Measurements from ENCODE around the gene PSMC5.
"Not testable (repeated sequence)": the region's sequence is repeated elsewhere in the genome, so short reads cannot be mapped to it uniquely, and the experiment has no call there.

The PSMC5 gene

GRCh38 chr17:63827002-63827800, at the start of gene PSMC5, which contains the start of gene FTSJ3:
PSMC5 (plus strand) TSS chr17:63827431; CDS start chr17:63827491, 60 bp downstream.
FTSJ3 (minus strand) TSS chr17:63827663; CDS start chr17:63826902, 761 bp downstream.
- DNase-seq = peak; percentile 94

DNA sequence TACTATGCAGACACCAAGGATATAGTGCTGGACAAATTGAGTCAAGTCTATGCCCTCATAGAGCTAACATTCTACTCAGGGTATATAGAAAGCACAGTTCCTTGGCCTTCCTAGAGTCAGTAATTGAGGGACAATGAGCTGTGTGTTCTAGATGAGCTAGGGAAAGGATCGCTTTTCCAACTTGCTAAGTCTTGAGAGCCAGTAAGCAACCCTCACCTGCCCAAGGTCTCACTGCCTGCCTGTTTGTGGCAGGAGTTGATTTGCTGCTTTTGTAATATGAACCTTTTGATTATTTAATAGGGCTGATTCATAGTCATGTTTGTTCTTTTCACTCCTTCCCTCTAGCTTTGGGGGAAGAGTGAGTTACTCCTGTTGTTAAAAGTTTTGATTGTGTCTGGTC, 46.7 kb upstream of the PSMC5 start:
- no peak for DNase-seq

- DNase-seq = no peak
Measured at GRCh38 chr17:63780928-63781327, 46.3 kb upstream of the PSMC5 start.

GRCh38 chr17:63783522-63783921, 43.7 kb upstream of the PSMC5 start:
- DNase-seq = no peak

GRCh38 chr17:63785556-63785955, 41.7 kb upstream of the PSMC5 start:
- no peak for DNase-seq

DNA sequence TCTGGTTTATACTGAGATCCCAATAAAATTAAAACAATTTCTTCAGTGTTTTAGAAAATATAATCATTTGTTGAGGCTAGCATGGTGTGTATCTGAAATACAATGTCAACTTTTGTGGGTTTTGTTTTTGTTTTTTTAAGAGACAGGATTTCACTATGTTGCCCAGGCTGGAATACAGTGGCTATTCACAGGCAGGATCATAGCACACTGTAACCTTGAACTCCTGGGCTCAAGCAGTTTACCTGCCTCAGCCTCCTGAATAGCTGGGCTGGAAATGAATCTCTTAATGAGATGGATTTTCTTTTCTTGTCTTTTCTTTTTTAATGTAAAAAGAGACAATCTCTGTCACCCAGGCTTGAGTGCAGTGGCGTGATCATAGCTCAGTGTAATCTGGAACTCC, 41.1 kb upstream of the PSMC5 start:
- no peak for DNase-seq

GRCh38 chr17:63786971-63787711, 40.1 kb upstream of the PSMC5 start:
- no peak for DNase-seq

DNA sequence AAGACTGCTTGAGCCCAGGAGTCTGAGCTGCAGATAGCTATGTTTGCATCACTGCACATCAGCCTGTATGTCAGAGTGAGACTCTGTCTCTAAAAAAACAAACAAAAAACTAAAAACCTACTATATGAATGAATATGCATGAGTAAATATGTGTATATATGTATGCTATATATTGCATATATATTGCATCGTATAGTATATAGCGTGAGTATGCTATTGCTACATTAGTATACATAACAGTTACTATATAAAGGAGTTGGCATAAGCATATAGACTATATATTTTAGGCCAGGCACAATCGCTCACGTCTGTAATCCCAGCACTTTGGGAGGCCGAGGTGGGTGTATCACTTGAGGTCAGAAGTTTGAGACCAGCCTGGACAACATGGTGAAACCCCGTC, 37.2 kb upstream of the PSMC5 start:
- no peak for DNase-seq

DNA sequence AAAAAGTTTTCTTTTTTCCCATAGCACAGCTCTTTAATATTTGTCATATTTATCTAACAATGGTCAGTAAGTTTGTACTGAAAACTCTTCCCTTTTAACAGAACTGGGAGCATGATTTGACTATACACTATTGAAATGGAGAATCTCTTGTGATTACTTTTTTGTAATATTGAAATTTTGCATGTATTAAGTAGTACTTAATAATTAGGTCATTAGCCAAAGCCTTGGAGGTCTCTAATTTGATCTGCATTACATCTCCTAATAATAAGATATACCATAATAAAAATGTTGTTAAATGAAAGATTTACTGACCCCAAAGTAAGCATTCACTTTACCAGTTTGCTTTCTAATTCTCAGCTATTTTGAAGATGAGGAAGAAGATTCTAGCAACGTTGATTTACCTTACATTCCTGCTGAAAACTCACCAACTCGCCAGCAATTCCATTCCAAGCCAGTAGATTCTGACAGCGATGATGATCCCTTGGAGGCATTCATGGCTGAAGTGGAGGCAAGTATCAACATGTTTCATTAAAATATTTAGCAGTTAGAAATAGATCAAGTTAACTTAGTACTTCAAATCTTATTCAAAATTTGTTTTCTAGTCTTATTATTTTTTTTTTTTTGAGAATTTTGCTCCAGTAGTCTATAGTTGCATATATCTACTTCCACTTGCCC, 35.0 kb upstream of the PSMC5 start:
- no peak for DNase-seq

DNA sequence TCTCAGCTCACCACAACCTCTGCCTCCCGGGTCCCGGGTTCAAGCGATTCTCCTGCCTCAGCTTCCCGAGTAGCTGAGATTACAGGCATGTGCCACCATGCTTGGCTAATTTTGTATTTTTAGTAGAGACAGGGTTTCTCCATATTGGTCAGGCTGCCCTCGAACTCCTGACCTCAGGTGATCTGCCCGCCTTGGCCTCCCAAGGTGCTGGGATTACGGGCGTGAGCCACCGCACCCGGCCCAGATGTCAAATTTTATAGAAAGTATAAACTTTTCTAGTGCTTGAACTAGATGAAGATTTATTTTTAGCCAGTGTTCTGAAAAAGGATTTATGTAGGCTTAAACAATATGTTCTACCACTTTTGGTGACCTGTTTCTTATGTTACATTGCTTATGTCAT, 30.9 kb upstream of the PSMC5 start:
- not testable (repeated sequence) for DNase-seq

GRCh38 chr17:63798572-63799106, 28.6 kb upstream of the PSMC5 start:
- no peak for DNase-seq

- DNase-seq = no peak
Measured at GRCh38 chr17:63800783-63801182, 26.4 kb upstream of the PSMC5 start.

- no peak for DNase-seq
Measured at GRCh38 chr17:63804328-63804727, 22.9 kb upstream of the PSMC5 start.

GRCh38 chr17:63805591-63805990, 21.6 kb upstream of the PSMC5 start:
- no peak for DNase-seq

- no peak for DNase-seq
Measured at GRCh38 chr17:63809970-63810369, 17.3 kb upstream of the PSMC5 start.

DNA sequence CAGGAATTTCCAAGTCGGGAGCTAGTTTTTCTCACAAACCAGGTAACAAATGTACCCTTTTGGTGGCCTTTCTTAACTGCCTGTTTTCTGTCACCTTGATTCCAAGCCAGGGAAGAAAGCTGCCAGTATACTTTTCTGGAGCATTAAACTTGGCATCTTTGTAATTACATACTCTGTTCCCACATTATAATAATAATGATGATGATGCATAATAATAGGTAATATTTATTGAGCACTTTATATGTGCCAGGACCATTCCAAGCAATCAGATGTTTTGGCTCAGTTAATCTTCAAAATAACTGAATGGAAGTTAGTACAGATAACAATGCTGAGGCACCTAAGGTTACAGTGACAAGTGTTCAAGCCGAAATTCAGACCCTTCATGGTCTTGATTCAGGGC, 11.1 kb upstream of the PSMC5 start:
- DNase-seq = no peak

DNA sequence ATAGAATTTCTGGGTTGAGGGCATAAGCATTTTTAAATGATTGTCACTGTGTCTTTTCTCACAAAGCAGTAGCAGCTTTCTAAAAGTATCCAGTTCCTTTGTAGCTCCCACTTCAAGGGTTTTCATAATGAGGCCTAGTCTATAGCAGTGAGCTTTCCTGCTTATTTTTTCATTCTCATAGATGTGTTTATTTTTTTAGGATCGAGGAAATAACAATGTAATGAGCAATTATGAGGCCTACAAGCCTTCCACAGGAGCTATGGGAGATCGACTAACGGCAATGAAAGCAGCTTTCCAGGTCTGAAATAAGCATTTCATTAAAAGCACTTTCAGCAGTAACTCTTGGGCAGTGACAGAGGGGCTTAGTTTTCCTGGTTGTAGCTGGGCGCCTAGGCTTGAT, 10.6 kb upstream of the PSMC5 start:
- DNase-seq = no peak

DNA sequence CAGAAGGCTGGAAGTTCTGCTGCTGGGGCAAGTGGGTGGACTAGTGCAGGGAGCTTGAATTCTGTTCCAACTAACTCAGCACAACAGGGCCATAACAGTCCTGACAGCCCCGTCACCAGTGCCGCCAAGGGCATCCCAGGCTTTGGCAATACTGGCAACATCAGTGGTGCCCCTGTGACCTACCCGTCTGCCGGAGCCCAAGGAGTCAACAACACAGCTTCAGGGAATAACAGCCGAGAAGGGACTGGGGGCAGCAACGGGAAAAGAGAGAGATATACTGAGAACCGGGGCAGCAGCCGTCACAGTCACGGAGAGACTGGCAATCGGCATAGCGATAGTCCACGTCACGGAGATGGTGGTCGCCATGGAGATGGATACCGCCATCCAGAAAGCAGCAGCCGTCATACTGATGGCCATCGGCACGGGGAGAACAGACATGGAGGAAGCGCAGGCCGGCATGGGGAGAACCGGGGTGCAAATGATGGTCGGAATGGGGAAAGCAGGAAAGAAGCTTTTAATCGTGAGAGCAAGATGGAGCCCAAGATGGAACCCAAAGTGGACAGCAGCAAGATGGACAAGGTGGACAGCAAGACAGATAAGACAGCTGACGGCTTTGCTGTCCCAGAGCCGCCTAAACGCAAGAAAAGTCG, 9.4 kb upstream of the PSMC5 start:
- DNase-seq = no peak

DNA sequence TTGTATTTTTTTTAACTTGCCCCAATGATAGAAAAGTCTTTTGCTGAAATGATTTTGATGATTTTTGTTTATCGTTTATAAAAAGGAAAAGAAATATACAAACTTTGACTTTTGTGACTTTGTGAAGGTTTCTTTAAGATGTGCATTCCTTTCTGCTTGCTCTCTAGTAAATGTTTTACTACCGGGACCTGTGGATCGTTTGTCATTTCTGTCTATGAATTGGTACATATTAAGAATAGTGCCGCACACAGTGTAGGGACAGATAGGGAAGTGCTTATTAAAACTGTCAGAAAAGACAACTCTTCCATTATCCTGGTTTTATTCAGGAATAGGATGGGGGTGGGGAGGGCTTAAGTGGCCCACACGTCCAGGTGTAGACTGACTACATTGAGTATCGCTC, 8.1 kb upstream of the PSMC5 start:
- DNase-seq = no peak

GRCh38 chr17:63819585-63820537, 7.4 kb upstream of the PSMC5 start:
- no peak for DNase-seq

DNA sequence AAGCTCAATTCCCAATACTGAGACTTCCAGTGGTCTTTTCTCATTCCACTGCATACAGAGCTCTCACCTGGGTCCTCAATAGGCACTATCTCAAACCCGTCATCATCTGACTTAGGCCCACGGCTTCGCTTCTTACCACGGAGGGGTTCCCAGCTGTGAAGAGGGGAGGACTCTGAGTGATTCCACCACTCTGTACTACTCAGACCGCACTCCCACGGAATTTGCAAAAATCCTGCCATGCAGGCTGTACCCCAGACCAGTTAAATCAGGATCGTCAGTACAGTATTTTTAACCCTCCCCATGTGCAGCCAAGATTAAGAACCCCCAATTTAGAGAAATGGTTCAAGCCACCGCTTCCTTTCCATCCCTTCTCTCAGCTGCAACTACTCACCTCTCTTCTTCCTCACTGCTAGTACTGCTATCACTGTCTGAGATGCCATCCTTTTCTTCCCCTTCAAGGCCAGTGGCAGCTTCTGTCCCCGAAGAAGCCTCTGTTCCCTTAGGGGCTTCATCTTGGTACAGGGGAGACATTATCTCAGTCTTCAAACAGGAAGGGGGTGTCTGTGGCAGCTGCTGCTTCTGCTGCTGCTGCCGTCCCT, 6.2 kb upstream of the PSMC5 start:
- no peak for DNase-seq
